CD4-positive, alpha-beta T cell treated with Interleukin-2 at 100 ng/mL for 4 hours (primary cell): ENCODE measurements around the gene DPF3.

Experiments used
- DNase-seq: peaks from one replicate; pipeline ENCODE4 v3.0.0-alpha.2; 2020; ENCODE audit warnings: low spot score

DPF3 gene

GRCh38 chr14:72893636-72894322 lies at the start of gene DPF3:
TSS of gene DPF3 (minus strand) at chr14:72894101. CDS start at chr14:72894088, 13 bp downstream.
- DNase-seq, result peak; percentile 95

GRCh38 chr14:72942934-72943333 lies 49.0 kb upstream of the DPF3 start:
- no peak for DNase-seq

DNA sequence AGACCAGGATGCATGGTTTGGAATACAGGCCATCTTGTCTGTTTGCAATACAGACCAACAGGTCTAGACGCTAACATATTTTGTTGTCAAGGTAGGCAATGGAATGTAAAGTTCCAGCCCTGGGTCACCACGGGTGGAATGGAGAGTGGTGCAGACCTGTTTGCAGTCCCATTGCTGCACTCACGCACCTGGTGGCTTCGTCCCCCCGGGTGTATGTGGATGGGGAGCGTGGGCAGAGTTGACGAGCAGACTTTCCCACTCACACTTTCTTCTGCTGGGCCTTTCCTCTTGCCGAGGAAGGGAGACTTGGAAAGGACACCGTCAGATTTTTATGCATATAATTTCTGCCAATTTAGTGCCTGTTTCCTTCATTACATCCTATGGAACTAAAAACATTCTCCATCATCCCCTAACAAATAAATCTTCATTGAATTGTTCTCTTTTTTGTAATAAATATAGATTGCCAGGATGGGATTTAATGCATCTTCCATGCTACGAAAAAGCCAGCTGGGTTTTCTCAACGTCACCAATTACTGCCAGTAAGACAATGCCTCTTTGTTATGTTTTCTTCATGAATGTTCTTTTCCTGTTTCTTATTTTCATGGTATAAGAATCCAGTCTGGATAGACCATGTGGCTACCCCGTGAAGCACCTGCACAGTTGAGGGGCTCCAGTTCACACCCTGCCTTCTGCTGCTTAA lies 47.5 kb upstream of the DPF3 start:
- no peak for DNase-seq

GRCh38 chr14:72939630-72940029 lies 45.7 kb upstream of the DPF3 start:
- DNase-seq, result no peak

- no peak for DNase-seq
Observed at GRCh38 chr14:72932893-72933292, 39.0 kb upstream of the DPF3 start.

DNA sequence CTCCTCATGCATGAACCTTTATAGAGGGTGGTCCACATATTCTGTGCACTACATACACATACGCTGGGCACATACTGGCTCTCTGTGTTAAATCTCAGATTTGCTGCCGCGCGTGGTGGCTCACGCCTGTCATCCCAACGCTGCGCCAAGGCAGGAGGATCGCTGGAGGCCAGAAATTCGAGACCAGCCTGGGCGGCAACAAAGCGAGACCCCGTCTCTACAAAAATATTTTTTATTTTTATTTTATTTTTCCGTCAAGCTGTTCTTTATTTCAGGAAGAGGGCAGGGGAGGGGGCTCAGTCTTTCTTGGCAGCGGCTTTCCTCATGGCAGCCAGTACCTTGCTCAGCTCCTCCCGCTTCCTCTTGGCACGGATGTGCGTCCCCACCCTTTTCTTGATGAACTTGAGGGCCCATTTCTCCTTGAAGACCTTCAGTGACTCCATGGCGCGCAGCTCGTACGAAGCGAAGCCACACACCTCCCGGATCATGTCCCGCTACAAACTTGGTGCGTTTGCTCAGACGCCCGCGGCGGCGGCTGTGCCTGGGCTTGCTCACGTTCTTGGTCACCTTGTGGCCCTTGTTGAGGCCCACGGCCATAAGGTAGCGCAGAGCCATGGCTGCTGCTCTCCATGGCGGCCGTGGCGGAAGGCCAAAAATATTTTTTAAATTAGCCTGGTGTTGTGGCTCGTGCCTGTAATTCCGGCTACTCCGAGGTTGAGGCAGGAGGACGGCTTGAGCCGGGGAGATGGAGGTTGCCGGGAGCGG lies 35.6 kb upstream of the DPF3 start:
- no peak for DNase-seq

- no peak for DNase-seq
Observed at GRCh38 chr14:72928872-72929271, 35.0 kb upstream of the DPF3 start.

- DNase-seq, result peak; percentile 95
Observed at GRCh38 chr14:72926292-72927028, 32.6 kb upstream of the DPF3 start, which contains the start of gene DCAF4. TSS of gene DCAF4 (plus strand) at chr14:72926464. CDS start at chr14:72937979, 11,515 bp downstream.

DNA sequence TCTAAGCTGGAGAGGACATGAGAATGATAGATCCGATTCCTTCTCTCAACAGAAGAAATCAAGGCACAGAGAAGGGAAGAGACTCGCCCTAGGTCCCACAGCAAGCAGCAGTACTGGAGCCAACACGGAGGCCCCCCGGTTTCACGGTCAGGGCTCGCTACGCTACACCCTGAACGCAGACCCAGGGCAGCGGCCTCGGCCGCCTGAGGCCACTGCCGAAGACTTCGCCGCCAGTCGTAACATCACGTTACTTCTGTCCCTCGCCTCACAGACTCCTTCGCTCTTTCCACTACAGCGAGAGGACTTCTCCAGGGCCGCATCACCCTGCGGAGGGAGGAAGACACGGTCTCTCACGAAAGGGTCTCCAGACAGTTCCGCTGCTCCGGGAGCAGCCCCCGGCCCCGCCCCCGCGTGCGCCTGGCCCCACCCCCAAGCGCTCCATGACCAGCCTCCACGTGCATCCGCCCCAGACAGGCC lies 32.0 kb upstream of the DPF3 start:
- DNase-seq, result no peak

DNA sequence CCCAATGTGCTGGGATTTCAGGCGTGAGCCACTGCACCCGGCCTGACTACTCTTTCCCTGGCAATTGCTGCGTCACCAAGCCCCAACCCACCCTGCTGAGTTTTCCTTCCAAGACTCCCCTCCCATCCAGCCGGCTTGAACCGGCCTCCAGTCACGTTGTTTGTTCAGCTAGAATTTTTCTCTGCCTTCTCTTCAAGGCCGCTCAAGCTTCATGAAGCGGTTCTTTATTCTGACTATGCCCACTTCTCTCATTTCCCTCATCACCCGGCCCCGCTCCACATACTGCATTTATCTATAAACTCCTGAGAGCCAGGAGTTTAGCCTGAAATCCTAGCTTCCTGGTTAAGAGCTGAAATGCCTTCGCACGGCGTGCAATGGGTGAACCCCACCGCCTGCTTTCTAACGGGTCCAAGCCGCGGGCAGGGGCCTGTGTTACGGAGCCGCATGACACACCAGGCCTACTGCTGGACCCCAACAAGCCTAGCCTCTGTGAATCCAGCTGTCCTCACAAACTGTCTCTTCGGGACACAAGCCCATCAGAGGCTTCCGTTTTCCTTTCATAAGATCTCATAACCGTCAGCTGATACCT lies 31.4 kb upstream of the DPF3 start:
- no peak for DNase-seq

DNA sequence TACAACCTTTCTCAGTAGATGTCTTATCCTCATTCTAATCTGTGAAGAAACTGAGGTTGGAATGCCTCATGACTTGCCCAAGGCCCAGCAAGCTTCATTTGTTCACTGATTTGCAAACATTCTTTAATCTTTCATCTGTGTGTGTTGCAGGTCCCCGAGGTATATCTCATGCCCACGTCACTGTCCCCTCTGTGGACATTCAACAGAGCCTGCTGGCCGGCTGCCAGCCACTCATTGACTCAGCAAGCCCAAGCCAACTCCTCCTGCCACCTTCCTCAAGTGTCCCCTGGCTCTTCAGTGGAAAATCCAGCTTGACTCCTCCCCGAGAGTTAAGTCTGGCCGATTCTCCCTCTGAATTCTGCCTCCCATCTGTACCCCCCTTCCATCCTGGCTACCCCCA lies 30.4 kb upstream of the DPF3 start:
- no peak for DNase-seq

GRCh38 chr14:72921396-72921795 lies 27.5 kb upstream of the DPF3 start:
- DNase-seq, result no peak

DNA sequence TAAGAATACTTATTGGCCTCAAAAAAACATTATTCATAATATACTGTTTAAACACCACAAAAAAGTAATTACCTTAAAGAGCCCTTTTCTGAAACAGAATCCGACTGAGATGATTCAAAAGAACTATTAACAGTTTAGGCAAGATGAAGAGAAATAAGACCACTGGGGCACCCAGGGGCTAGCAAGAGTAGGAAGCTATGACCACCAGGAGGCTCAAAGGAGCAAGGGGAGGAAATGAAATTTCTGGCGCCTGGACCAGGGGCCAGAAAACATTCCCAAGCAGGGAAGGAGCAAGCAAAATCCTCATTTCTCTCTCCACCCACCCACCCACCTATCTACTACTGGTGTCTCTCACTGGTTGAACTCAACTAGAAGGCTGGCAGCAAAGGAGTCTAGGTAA lies 26.1 kb upstream of the DPF3 start:
- DNase-seq, result no peak

GRCh38 chr14:72917094-72917802 lies 23.3 kb upstream of the DPF3 start:
- no peak for DNase-seq

DNA sequence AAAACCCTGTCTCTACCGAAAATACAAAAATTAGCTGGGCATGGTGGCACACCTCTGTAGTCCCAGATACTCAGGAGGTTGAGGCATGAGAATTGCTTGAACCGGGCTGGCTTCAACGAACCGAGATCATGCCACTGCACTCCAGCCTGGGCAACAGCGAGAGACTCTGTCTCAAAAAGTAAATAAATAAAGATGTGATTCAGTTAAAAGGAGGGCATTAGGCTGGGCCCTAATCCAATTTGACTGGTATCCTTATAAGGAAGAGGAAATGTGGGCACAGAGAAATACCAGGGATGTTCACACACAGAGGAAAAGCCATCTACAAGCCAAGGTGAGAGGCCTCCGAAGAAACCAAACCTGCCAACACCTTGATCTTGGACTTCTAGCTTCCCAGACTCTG lies 22.3 kb upstream of the DPF3 start:
- DNase-seq, result no peak

GRCh38 chr14:72913809-72914208 lies 19.9 kb upstream of the DPF3 start:
- DNase-seq, result no peak

DNA sequence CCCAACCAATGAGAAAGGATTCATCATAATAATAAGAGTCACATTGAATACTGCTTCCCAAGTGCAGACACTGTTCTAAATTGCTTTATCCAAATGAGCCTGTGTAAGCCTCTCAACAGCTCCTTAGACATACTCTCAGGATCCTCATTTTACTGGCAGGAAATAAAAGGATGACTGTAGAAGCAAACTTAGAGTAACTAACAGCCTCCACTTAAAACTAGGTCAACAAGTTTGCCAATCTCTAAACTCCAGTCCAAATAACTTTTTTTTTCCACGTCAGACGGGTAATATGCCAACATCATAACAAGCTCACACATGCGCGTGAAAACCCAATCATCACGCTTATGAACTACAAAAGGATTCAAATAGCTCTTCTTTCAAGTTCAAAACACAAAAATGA lies 15.3 kb upstream of the DPF3 start:
- DNase-seq, result no peak

DNA sequence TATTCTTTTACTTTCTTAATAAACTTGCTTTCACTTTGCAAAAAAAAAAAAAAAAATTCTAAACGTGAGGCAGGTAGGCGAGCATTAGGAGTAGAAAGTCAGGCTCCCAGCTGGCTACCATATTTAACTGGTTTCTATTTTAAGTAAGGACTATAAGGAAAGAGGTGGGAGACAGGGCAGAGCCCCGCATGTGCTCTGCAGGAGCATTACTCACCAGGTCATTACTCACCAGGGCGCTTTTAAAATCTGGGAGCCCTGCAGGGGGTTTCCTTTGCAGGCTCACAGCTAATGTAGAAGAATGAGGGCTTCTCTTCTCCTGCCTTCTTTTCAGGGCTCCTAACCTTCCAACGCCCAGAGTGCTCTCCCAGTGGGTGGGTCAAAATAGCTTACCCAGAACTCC lies 14.0 kb upstream of the DPF3 start:
- no peak for DNase-seq

DNA sequence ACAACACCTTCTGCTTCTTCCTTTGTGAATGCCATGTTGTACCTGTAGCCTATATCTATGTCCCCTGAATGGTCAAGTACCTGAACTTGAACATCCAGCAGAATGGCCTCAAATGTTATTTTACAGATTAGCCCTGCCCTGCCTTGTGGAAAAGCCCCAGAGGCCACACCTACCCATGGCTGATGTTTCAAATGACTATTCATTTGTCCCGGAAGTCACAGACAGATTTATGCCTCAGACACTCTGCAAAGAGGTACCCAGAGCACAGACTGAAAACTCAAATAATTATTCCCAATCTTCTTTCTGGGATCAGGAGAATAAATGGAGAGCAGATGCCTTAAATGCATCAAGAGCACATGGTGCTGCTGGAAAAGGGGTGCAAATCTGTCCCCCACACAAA lies 13.0 kb upstream of the DPF3 start:
- no peak for DNase-seq

DNA sequence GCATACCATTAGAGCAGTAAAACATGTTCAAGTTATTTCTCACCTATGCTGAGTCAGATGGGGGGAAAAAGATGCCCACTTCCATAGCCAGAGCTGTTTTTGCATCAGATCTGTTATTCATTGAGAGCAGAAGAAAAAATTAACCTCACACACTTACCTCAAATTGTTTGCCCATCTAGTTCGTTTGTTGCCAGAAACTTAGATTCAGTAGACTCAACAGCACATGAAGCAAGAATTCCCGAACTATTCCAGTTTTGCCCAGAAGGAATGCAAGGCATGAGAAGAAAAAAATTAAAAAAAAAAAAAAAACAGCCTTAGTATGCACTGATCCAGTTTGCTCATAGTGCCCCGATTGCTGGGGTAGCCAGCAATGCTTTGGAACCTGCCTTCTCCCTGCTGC lies 12.4 kb upstream of the DPF3 start:
- DNase-seq, result no peak
